GM19328 (cell line): Measurements from ENCODE around the gene KLF1.
"Not testable (repeated sequence)": the region's sequence is repeated elsewhere in the genome, so short reads cannot be mapped to it uniquely, and the experiment has no call there.

ENCODE experiments used
- ATAC-seq: cut with Tn5 transposase; IDR thresholded peaks from one replicate; pipeline ENCODE4 v1.9.1; 2021; ENCODE audit warnings: mild to moderate bottlenecking, moderate library complexity; ENCODE audit not compliant: unreplicated experiment

Gene KLF1

GRCh38 chr19:12868540-12869112, 18.4 kb downstream of the KLF1 start:
- ATAC-seq = no peak

- ATAC-seq = no peak
Observed at GRCh38 chr19:12867120-12868099, 19.6 kb downstream of the KLF1 start.

GRCh38 chr19:12866416-12867119, 20.4 kb downstream of the KLF1 start:
- no peak for ATAC-seq

GRCh38 chr19:12865746-12866415, 21.1 kb downstream of the KLF1 start:
- ATAC-seq = no peak

DNA sequence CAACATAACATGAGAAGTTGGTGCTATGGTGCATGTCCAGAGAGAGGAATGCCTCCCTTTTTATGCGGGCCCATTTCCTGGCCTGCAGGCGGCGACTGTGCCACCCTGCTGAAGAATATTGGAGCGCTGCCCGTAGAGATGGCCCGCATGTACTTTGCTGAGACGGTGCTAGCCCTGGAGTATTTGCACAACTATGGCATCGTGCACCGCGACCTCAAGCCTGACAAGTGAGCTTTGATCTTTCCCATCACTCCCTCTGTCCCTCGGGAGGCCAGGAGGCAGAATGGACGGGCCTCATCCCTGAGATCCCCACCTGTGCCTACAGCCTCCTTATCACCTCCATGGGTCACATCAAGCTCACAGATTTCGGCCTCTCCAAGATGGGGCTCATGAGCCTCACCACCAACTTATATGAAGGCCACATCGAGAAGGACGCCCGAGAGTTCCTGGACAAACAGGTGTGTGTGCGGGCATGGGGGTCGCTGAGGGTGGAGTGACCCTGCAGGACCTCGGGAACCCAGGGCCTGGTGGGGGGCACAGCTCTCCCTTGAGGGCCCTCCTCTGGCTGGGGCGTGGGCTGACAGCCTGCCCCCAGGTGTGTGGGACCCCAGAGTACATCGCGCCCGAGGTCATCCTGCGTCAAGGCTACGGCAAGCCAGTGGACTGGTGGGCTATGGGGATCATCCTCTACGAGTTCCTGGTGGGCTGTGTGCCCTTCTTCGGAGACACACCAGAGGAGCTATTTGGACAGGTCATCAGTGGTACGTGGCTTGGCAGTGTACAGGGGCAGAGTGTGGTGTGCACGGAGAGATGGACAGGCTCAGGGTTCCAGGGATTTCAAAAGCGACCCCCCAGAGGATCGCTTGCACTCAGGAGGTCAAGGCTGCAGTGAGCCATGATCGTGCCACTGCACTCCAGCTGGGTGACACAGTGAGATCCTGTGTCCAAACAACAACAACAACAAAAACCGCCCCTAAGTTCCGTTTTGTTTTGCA, 22.0 kb downstream of the KLF1 start:
- no peak for ATAC-seq

- ATAC-seq = no peak
Observed at GRCh38 chr19:12864143-12864542, 22.9 kb downstream of the KLF1 start.

- no peak for ATAC-seq
Observed at GRCh38 chr19:12859546-12859945, 27.5 kb downstream of the KLF1 start.

DNA sequence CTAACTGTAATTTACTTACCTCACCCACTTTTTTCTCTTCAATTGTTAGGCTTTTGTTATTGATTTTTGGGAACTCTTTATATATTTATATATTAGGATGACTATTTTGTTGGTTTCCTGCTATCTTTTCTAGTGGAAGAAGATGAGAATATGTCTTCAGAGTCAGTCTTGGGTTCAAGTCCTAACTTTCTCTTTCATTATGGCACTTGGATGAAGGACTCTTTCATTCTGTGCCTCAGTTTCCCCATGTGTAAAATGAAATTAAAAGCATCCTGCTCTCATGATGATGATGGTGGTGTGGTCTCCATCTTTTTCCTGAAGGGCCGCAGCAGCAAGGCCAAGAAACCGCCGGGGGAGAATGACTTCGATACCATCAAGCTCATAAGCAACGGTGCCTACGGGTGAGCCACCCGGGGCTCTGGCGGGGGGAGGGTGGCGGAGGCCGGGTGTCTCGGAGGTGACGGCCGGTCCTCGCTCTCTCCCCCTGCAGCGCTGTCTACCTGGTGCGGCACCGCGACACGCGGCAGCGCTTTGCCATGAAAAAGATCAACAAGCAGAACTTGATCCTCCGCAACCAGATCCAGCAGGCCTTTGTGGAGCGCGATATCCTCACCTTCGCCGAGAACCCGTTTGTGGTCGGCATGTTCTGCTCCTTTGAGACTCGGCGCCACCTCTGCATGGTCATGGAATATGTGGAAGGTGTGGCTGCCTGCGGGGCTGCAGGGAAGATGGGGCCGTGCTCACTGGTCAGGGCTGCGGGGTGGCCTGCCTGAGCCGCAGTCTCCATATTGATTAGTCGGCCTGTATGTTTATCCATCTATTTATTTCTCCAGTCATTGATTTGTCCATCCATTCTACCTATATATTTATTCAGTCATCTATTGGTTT, 28.7 kb downstream of the KLF1 start:
- ATAC-seq = no peak

- ATAC-seq = no peak
Observed at GRCh38 chr19:12856653-12857052, 30.3 kb downstream of the KLF1 start.

GRCh38 chr19:12847159-12848139, 39.6 kb downstream of the KLF1 start:
- ATAC-seq = no peak

GRCh38 chr19:12846613-12847012, 40.4 kb downstream of the KLF1 start:
- ATAC-seq = not testable (repeated sequence)

GRCh38 chr19:12843999-12844732, 42.8 kb downstream of the KLF1 start:
- no peak for ATAC-seq

DNA sequence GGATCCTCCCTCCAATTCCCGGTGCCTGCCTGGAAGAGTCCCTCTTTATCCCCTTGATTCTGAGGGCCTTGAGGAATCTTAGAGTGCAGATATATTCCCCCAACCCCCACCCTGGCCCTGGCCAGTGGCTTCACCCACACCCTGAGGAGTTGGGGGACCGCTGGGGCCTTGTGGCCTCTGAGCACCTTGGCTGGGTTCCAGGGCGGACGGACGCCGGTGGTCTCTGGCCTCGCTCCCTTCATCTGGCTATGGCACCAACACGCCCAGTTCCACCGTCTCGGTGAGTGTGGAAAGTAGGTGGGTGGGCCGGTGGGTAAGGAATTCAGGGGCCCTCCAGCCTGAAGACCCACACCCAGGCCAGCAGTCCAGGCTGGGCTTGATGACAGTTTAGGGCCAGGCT, 43.7 kb downstream of the KLF1 start:
- ATAC-seq = no peak

DNA sequence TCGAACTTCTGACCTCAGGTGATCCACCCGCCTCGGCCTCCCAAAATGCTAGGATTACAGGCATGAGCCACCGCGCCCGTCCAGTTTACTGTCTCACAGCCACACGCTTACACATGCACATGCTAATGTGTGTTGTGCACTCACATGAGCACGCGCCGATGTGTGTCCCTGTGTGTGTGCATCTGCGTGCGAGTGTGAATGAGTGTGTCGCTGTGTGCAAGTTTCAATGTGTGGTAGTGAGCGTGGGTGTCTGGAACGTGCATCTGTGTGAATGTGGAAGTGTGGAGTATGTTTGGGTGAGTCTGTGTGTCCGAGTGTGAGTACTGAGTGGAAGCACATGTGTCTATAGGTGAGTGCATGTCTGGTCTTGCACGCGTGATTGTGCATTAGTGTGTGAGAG, 44.5 kb downstream of the KLF1 start:
- ATAC-seq = no peak

DNA sequence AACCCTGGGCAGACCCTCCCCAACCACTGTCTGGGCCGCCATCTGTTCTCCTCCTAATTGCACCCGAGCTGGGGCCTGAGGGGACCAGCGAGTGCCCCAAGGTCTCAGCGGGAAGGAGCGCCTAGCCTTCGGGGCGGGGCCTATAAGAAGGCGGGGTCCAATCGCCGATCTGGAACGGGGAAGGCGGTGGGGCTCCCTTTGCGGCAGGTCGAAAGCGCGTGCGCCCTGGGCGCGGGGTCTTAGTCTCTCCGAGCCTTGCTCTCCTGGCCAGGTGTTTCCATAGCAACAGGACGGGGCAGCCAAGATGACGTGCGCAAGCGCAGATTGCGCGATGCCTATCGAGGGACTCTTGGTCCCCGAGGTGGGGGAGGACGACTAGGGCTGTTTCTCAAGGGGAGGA, 45.9 kb downstream of the KLF1 start:
- ATAC-seq = no peak

DNA sequence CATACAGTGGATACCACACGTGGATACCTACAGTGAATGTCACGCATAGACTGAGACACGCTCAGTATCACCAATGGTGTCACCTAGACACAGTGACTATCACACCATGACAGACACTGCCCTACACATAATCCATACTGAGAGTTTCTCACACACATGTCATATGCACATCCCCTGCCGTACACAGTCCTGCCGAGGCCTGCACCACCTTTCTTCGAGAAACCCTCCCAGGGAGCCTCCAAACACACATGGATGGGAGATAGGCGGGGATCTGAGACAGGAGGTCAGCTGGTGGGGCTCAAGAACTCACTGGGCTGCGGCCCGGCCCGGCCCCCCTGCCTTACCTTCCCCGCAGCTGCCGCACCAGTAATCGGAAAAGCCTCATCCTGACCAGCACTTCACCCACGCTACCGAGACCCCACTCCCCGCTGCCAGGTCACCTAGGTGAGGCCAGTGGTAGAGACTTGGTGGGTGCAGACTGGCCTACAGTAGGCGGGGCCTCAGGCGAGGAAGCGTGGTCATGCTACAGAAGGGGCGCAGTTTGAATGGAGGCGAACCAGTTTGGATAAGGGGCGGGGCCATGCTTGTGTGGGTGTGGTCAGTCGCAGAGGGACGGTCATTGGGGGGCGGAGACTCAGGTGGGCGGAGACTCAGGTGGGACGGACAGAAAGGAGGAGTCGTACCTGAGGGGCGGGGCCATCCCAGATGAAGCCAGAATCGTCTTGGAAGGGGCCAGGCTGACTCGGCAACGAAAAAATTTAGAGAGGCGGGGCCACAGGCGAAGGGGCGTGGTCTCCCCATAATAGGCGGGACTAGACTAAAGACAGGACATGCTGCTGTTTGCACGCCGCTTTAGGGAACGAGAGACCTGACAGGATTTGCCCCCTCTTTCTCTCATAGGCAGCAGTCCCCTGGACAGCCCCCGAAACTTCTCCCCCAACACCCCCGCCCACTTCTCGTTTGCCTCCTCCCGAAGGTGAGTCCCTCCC, 46.6 kb downstream of the KLF1 start:
- ATAC-seq = no peak
